Activated naive CD4-positive, alpha-beta T cell treated with anti-CD3 and anti-CD28 coated beads for 36 hours (primary cell): ENCODE results near the gene JUNB. TPM values are rescaled to one million over a fixed set of nuclear protein-coding genes. Genes with fewer than 3 reads are reported as not detected.
A peak's percentile ranks its signal among the peaks of the same experiment; 100 is the strongest.

Experiments used
- CTCF ChIA-PET: fragments of 350-600 bp; sonication (Branson Sonifier 250); formaldehyde crosslinking; loops from one replicate; lab custom pipeline; 2021; ENCODE audit warnings: antibody characterized with exemption; lab: Charles Lee
- DNase-seq: peaks from one replicate; pipeline ENCODE4 v3.0.0-alpha.2; 2020
- H3K27ac Mint-ChIP-seq: one replicate; pipeline ENCODE4 v1.8.0; 2021; ENCODE audit warnings: mild to moderate bottlenecking, mixed read lengths
- H3K27me3 Mint-ChIP-seq: one replicate; pipeline ENCODE4 v1.8.0; 2021; ENCODE audit warnings: low read depth, mixed read lengths
- H3K36me3 Mint-ChIP-seq: one replicate; pipeline ENCODE4 v1.8.0; 2021; ENCODE audit warnings: low read depth, mixed read lengths
- H3K4me1 Mint-ChIP-seq: one replicate; pipeline ENCODE4 v1.8.0; 2021; ENCODE audit warnings: low read depth, mixed read lengths
- H3K4me3 Mint-ChIP-seq: one replicate; pipeline ENCODE4 v1.8.0; 2021; ENCODE audit warnings: mild to moderate bottlenecking, moderate library complexity, mixed read lengths
- H3K9me3 Mint-ChIP-seq: one replicate; pipeline ENCODE4 v1.8.0; 2021; ENCODE audit warnings: mixed read lengths
- intact Hi-C: fragments of 100-400 bp; cut with micrococcal nuclease; formaldehyde crosslinking; loops from one replicate; pipeline ENCODE4 v1.15.1; 2023
- microRNA-seq: library from miRNA; unstranded; fragments of <30 nt; microRNA quantifications from one replicate; pipeline ENCODE4 v1.2.0, GENCODE V29; 2022; ENCODE audit warnings: borderline microRNAs expressed, borderline replicate concordance
- total RNA-seq, 2 experiments: library from RNA; stranded (reverse); gene quantifications; one replicate each; pipeline ENCODE4 v1.2.3, GENCODE V29; 2021

Gene JUNB
- total RNA-seq, 2 experiments from 2014 or later = 292 to 296 TPM

DNA sequence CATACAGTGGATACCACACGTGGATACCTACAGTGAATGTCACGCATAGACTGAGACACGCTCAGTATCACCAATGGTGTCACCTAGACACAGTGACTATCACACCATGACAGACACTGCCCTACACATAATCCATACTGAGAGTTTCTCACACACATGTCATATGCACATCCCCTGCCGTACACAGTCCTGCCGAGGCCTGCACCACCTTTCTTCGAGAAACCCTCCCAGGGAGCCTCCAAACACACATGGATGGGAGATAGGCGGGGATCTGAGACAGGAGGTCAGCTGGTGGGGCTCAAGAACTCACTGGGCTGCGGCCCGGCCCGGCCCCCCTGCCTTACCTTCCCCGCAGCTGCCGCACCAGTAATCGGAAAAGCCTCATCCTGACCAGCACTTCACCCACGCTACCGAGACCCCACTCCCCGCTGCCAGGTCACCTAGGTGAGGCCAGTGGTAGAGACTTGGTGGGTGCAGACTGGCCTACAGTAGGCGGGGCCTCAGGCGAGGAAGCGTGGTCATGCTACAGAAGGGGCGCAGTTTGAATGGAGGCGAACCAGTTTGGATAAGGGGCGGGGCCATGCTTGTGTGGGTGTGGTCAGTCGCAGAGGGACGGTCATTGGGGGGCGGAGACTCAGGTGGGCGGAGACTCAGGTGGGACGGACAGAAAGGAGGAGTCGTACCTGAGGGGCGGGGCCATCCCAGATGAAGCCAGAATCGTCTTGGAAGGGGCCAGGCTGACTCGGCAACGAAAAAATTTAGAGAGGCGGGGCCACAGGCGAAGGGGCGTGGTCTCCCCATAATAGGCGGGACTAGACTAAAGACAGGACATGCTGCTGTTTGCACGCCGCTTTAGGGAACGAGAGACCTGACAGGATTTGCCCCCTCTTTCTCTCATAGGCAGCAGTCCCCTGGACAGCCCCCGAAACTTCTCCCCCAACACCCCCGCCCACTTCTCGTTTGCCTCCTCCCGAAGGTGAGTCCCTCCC, 49.1 kb downstream of the JUNB start:
- peaks cover 26% of the 10 kb centered on the region for H3K4me1 Mint-ChIP-seq
- peak; percentile 67 for DNase-seq
- peaks cover 69% of the 10 kb centered on the region for H3K27me3 Mint-ChIP-seq
- CTCF ChIA-PET = no interaction called here
- no peak overlapping the region for H3K4me3 Mint-ChIP-seq
- no peak overlapping the region for H3K27ac Mint-ChIP-seq
- intact Hi-C loops = loop anchor here (1.0 kb wide), 1 partner anchor 65 kb away; the partner anchor contains the start of gene HOOK2
- H3K36me3 Mint-ChIP-seq = no peaks in the 10 kb centered on the region
- H3K9me3 Mint-ChIP-seq = no peaks in the 10 kb centered on the region

DNA sequence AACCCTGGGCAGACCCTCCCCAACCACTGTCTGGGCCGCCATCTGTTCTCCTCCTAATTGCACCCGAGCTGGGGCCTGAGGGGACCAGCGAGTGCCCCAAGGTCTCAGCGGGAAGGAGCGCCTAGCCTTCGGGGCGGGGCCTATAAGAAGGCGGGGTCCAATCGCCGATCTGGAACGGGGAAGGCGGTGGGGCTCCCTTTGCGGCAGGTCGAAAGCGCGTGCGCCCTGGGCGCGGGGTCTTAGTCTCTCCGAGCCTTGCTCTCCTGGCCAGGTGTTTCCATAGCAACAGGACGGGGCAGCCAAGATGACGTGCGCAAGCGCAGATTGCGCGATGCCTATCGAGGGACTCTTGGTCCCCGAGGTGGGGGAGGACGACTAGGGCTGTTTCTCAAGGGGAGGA, 49.8 kb downstream of the JUNB start:
- peaks cover 64% of the 10 kb centered on the region for H3K27me3 Mint-ChIP-seq
- H3K9me3 Mint-ChIP-seq = no peaks in the 10 kb centered on the region
- H3K4me3 Mint-ChIP-seq = no peak overlapping the region
- CTCF ChIA-PET = interaction anchor here (0.8 kb wide), 1 partner anchor 75 kb away, joined by 5 read pairs; no protein-coding TSS in a partner anchor
- no peaks in the 10 kb centered on the region for H3K36me3 Mint-ChIP-seq
- no peak for DNase-seq
- H3K27ac Mint-ChIP-seq = no peak overlapping the region
- intact Hi-C loops = no loop called here
- H3K4me1 Mint-ChIP-seq = peaks cover 26% of the 10 kb centered on the region

DNA sequence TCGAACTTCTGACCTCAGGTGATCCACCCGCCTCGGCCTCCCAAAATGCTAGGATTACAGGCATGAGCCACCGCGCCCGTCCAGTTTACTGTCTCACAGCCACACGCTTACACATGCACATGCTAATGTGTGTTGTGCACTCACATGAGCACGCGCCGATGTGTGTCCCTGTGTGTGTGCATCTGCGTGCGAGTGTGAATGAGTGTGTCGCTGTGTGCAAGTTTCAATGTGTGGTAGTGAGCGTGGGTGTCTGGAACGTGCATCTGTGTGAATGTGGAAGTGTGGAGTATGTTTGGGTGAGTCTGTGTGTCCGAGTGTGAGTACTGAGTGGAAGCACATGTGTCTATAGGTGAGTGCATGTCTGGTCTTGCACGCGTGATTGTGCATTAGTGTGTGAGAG, 51.2 kb downstream of the JUNB start:
- CTCF ChIA-PET = no interaction called here
- intact Hi-C loops = no loop called here
- Mint-ChIP-seq H3K27me3 (peaks cover 55% of the 10 kb centered on the region), H3K4me1 (peaks cover 25% of the 10 kb centered on the region), H3K4me3 (no peak overlapping the region), H3K9me3 (no peaks in the 10 kb centered on the region), H3K36me3 (no peaks in the 10 kb centered on the region), H3K27ac (no peak overlapping the region)
- no peak for DNase-seq

Small RNA genes lying within 50 kb of the gene (microRNA-seq; reads per million reads assigned to microRNA genes)
- gene MIR5684 = not detected

Other genes starting within 250 kb of the JUNB start
- 1 to 10 TPM; 5.6 to 5.7 TPM for gene ZNF564, start 240.0 kb upstream of the JUNB start, total RNA-seq
- gene ZNF490, start 180.7 kb upstream of the JUNB start, total RNA-seq = 1 to 10 TPM; 3.9 to 5.0 TPM
- gene ZNF791, start 180.6 kb upstream of the JUNB start, total RNA-seq = 10 to 100 TPM; 11.2 to 11.9 TPM
- 100 to 1,000 TPM; 120 to 131 TPM for gene MAN2B1, start 124.7 kb upstream of the JUNB start, total RNA-seq
- 10 to 100 TPM; 14.9 to 16.2 TPM for gene WDR83, start 124.7 kb upstream of the JUNB start, total RNA-seq
- gene DHPS, start 109.6 kb upstream of the JUNB start, total RNA-seq = 100 to 1,000 TPM; 131 to 149 TPM
- gene GNG14, start 103.5 kb upstream of the JUNB start, total RNA-seq = not detected
- gene FBXW9, start 94.9 kb upstream of the JUNB start, total RNA-seq = 1 to 10 TPM; 7.2 to 8.7 TPM
- gene TNPO2, start 67.6 kb upstream of the JUNB start, total RNA-seq = 10 to 100 TPM; 80.7 to 81.1 TPM
- 100 to 1,000 TPM; 119 to 126 TPM for gene TRIR, start 56.8 kb upstream of the JUNB start, total RNA-seq
- 10 to 100 TPM; 47.7 TPM for gene GET3, start 54.0 kb upstream of the JUNB start, total RNA-seq
- gene BEST2, start 39.7 kb upstream of the JUNB start, total RNA-seq = not detected
- gene HOOK2, start 15.9 kb upstream of the JUNB start, total RNA-seq = 10 to 100 TPM; 14.0 to 14.9 TPM
- gene PRDX2, start 10.3 kb downstream of the JUNB start, total RNA-seq = 100 to 1,000 TPM; 237 to 249 TPM
- 10 to 100 TPM; 41.4 to 43.2 TPM for gene THSD8, start 10.6 kb downstream of the JUNB start, total RNA-seq
- gene RNASEH2A, start 15.1 kb downstream of the JUNB start, total RNA-seq = 10 to 100 TPM; 54.8 to 55.6 TPM
- not detected for gene RTBDN, start 43.1 kb downstream of the JUNB start, total RNA-seq
- gene MAST1, start 47.0 kb downstream of the JUNB start, total RNA-seq = 1 to 10 TPM; 1.2 to 1.5 TPM
- 10 to 100 TPM; 30.9 to 31.6 TPM for gene DNASE2, start 90.0 kb downstream of the JUNB start, total RNA-seq
- under 1 TPM; 0.17 to 0.21 TPM for gene KLF1, start 95.7 kb downstream of the JUNB start, total RNA-seq
- 10 to 100 TPM; 36.3 to 38.3 TPM for gene GCDH, start 99.7 kb downstream of the JUNB start, total RNA-seq
- gene SYCE2, start 127.8 kb downstream of the JUNB start, total RNA-seq = 1 to 10 TPM; 3.4 to 5.4 TPM
- 10 to 100 TPM; 77.9 to 82.8 TPM for gene FARSA, start 142.2 kb downstream of the JUNB start, total RNA-seq
- gene CALR, start 147.1 kb downstream of the JUNB start, total RNA-seq = 100 to 1,000 TPM; 407 to 431 TPM
- 100 to 1,000 TPM; 219 to 223 TPM for gene RAD23A, start 154.4 kb downstream of the JUNB start, total RNA-seq
- 10 to 100 TPM; 27.4 to 28.6 TPM for gene GADD45GIP1, start 165.7 kb downstream of the JUNB start, total RNA-seq
- gene DAND5, start 178.1 kb downstream of the JUNB start, total RNA-seq = not detected
- gene NFIX, start 204.0 kb downstream of the JUNB start, total RNA-seq = 1 to 10 TPM; 6.2 to 6.4 TPM